ENCODE measurements around the gene SPDYC.

DNA sequence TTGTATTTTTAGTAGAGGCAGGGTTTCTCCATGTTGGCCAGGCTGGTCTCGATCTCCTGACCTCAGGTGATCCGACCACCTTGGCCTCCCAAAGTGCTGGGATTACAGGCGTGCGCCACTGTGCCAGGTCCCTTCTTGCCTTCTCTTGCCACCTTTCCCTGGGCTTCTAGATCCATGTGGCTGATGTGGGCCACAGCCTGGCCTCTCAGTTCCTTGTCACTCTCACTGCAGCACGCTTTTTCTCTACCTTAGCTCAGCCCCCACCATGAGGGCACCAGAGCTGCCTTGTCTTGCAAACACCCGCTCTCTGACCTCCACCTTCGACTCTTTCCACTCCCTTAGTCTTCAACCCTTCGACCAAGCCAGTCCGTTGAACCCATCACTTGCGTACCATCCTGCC is 19.2 kb downstream of the SPDYC start:
- TF ChIP-seq, protein P1, sequence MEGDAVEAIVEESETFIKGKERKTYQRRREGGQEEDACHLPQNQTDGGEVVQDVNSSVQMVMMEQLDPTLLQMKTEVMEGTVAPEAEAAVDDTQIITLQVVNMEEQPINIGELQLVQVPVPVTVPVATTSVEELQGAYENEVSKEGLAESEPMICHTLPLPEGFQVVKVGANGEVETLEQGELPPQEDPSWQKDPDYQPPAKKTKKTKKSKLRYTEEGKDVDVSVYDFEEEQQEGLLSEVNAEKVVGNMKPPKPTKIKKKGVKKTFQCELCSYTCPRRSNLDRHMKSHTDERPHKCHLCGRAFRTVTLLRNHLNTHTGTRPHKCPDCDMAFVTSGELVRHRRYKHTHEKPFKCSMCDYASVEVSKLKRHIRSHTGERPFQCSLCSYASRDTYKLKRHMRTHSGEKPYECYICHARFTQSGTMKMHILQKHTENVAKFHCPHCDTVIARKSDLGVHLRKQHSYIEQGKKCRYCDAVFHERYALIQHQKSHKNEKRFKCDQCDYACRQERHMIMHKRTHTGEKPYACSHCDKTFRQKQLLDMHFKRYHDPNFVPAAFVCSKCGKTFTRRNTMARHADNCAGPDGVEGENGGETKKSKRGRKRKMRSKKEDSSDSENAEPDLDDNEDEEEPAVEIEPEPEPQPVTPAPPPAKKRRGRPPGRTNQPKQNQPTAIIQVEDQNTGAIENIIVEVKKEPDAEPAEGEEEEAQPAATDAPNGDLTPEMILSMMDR (IDR thresholded peaks at IDR 0.05; ENCODE audit: low read depth, low read length) = no peak
- TF ChIP-seq POLR2A (IDR thresholded peaks at IDR 0.05; ENCODE audit: extremely low read depth, insufficient read length) (no peak), MYC (IDR thresholded peaks at IDR 0.05; ENCODE audit: low read depth, low read length) (no peak), MAX (IDR thresholded peaks at IDR 0.05; ENCODE audit: low read depth, low read length) (no peak)

Data from NB4 (cell line).